ENCODE measurements around the gene TXNRD2.

Gene TXNRD2

DNA sequence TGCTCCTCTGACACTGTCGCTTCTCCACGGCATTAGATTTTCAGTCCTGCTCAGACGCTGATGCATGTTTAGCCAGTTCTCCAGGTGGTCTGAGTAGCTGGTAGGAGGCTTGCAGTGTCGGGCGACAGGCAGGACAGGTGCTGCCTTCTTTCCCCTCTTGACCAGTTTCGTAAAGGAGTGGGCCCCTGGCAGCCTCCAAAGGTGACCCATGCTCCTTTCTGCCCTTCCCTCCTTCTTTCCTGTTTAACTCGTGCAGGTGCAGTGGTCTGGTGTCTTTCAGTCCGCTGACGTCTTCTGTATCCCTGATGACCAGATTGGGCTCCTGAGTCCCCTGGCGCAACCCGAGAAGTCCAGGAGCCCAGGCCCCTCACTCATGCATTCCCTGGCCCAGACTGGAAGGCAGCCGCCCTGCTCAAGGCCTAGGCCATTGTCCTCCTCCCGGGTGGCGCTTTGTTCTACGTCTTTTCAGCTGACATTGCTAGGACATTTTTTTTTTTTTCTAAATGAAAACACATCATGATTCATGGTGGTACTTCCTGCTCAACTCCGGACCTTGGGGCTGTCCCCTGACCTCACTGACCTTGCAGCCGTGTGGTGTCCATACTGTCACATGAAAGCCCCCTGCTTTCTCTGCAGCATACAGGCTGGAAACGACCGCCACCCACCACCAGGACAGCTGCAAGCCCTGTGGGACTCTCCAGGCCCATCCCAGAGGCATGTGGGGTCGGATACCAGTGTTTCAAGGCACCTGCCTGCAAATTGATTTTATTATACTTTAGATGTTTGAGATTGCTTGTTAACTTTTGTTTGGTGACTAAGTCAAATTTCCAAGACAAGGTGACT is 25.5 kb upstream of the TXNRD2 start:
- DNase-seq, result no peak
- ATAC-seq, result no peak

DNA sequence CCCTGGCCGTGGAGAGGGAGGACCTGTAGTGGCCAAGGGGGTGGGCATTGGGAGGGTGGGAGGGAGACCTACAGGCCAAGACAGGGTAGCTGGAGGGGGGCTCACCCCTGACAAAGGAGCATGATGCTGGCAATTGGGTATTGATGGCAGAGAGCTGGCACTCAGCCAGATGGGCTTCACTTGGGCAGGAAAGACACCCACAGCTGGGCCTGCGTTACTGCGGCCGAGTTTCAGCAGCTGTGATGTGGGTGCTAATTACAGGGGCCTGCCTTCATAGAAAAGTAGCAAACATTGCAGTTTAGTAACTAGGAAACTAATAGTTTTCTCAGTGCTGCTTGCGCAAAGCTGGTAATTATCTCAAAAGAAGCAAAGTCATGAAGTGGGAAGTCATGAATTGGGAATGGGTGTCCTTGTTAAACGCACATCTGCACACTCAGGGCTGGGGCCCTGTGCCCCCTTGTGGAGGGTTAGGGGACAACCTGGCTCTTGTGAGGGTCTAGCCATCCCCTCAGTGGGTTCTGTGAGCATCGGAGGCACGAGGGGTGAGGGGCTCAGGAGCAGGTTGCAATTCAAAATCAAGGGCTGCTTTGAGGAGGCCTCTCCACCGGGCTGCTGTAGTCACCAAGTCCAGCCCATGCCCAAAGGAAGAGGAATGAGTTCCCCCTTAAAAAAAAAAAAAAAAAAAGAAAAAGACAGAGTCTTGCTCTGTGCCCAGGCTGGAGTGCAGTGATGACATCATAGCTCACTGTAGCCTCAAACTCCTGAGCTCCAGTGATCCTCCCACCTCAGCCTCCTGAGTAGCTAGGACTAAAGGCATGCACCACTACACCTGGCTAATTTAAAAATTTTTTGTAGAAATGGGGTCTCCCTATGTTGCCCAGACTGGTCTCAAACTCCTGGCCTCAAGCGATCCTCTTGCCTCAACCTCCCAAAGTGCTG is 24.4 kb upstream of the TXNRD2 start:
- ATAC-seq (no peak), DNase-seq (no peak)

DNA sequence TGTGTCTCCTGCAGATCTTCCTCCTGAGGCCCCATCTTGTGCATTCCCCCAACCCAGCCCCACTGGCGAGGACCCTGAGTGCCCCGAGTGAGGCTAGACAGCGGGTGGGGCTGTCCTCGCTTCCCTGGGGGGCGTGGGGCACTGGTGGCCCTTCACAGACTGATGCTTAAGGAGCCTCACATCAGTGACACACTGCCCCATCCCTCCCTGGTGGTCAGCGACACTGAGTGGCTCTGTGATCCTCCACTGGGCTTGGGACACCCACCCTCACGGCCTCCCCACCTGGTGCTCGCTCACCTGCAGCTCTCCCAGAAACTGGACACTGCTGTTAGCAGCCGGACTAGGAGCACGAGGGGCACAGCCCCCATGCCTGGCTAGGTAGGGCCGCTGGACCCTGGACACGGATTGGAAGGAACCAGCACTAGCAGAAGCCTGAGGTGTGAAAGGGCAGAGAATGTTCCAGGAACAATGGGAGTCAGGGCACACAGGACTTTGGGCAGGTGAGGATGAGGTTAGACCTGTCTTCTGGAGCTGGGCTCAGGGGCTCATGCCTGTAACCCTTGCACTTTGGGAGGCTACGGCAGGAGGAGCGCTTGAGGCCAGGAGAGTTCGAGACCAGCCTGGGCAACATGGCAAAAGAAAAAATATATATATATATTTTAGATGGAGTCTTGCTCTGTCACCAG is 23.2 kb upstream of the TXNRD2 start:
- DNase-seq (no peak), ATAC-seq (no peak)

DNA sequence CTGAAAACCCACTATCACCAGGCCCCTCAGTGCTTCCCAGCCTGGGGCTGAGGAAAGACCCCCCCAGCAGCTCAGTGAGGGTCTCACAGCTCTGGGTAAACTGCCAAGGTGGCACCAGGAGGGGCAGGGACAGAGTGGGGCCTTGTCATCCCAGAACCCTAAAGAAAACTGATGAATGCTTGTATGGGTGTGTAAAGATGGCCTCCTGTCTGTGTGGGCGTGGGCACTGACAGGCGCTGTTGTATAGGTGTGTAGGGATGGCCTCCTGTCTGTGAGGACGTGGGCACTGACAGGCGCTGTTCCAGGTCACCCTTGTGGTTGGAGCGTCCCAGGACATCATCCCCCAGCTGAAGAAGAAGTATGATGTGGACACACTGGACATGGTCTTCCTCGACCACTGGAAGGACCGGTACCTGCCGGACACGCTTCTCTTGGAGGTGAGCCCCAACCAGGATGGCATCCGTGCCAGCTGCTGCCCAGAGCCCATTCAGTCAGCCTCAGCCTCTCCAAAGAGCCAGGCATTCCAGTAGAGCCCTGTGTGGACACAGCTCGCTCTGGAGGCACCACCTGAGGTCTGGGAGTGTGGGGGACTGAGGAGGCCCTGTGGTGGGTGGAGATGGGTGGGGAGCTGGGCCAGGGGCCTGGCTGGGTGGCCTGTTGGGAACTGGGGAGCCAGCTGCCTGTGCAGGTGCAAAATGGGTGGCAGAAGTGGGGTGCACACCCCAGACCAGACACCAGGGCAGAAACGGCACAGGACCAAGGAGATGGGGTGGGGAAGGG is 22.4 kb upstream of the TXNRD2 start:
- ATAC-seq (no peak), DNase-seq (no peak)

DNA sequence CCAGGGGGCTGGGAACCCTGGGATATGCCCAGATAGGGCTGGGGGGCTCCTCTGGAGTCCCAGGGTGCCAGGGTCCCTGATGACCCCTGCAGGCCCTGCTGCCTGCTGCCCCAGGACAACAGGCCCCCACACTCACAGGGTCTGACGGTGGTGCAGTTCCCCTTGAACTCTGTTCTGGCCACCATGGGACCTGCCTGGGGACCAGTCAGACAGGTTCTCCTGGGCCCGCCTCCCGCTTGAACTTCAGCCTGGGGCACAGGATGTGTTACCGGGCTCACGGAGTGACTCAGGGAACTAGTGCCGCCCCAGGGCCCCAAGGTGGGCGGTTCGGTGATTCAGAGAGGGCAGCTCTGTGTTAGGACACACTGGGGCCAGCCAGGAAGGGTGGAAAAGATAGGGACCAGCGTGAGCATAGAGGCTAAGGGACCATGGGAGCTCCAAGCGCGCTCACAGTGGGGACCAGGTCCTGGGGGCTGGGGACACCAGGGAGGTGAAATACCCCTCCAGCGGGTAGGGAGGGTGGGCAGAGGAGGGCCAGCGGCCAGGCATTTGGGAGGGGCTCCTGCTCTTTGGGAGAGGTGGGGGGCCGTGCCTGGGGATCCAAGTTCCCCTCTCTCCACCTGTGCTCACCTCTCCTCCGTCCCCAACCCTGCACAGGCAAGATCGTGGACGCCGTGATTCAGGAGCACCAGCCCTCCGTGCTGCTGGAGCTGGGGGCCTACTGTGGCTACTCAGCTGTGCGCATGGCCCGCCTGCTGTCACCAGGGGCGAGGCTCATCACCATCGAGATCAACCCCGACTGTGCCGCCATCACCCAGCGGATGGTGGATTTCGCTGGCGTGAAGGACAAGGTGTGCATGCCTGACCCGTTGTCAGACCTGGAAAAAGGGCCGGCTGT is 21.5 kb upstream of the TXNRD2 start:
- ATAC-seq (peak; percentile 45), DNase-seq (peak; percentile 45)

DNA sequence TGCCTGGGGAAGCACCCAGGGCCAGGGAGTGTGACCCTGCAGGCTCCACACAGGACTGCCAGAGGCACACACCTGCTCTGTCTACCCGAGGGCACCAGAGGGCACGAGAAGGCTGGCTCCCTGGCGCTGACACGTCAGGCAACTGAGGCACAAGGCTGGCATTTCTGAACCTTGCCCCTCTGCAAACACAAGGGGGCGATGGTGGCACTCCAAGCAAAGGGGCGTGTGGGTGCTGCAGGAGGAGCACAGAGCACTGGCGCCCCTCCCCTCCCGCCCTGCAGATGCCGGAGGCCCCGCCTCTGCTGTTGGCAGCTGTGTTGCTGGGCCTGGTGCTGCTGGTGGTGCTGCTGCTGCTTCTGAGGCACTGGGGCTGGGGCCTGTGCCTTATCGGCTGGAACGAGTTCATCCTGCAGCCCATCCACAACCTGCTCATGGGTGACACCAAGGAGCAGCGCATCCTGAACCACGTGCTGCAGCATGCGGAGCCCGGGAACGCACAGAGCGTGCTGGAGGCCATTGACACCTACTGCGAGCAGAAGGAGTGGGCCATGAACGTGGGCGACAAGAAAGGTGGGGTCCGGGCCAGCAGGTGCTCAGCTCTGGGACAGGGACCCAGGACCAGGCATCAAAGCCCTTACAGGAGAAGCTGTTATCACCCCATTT is 20.8 kb upstream of the TXNRD2 start:
- ATAC-seq, result peak; percentile 59
- DNase-seq, result peak; percentile 75

DNA sequence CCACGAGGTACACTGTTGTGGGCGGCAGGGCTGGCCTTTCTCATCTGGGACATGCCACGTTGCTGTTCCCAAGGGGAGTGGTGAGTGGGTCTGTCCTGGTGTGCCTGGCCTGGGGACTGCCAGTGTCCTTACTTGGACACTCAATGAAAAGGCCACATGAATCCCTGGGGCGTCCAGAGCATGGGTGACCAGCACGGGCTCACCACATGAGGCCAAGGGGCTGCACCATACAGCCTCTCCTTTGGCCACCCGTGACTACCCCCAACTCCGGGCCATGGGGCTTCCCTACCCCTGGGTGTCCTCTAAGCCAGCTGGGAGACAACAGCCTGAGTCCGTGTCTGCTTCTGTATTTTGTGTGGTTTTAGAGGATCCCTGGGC is 20.2 kb upstream of the TXNRD2 start:
- DNase-seq, result no peak

DNA sequence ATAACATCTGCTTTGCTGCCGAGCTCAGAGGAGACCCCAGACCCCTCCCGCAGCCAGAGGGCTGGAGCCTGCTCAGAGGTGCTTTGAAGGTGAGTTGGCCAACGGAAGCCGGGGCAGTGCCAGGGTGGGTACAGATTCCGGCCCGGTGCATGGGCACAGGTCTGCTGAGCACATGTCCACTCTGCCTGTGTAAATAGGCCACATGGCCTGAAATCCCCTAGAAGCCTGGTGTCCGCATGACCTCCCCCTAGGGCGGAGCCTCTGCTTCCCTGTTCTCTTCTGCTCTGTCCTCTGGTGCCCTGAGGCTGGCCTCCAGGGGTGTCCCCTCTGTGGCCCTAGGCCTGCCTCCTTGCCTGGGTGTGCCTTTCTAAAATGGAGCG is 19.6 kb upstream of the TXNRD2 start:
- DNase-seq, result no peak

More for the DNA sequence above, 20.2 kb upstream of the TXNRD2 start:
- ATAC-seq, result no peak

DNA sequence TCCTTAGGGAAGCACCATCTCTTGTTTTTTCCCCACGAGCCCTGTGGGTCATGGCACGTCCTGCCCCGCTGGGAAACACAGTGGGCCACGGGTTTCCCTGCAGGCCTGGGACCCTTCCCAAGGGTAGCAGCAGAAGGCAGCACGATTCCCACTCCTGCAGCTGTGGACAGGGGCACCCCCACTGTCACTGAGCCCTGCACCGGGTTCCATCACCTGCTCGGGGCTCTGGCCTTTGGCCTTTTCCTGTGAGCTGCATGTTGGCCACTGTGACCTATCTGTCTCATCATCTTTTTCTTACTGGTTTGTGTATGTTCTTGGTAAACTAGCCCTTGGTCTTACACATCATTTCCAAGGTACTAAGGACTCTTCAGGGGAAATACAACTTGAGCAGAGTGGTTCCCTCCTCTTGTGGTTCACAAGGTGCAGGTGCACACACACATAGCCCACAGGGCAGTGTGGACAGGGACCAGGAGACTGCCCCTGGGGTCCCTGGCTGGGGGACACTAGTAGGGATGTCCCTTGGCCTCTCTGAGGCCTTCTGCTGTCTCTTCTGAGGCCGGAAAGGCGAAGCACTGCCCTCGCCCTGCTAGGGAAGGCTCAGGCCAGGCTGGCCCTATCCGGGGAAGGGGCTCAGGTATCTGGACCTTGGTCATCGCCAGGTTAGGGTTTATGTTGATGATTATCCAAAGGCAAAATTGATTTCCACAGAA is 19.0 kb upstream of the TXNRD2 start:
- DNase-seq, result no peak
- ATAC-seq, result no peak

More for the DNA sequence above, 19.6 kb upstream of the TXNRD2 start:
- no peak for ATAC-seq

DNA sequence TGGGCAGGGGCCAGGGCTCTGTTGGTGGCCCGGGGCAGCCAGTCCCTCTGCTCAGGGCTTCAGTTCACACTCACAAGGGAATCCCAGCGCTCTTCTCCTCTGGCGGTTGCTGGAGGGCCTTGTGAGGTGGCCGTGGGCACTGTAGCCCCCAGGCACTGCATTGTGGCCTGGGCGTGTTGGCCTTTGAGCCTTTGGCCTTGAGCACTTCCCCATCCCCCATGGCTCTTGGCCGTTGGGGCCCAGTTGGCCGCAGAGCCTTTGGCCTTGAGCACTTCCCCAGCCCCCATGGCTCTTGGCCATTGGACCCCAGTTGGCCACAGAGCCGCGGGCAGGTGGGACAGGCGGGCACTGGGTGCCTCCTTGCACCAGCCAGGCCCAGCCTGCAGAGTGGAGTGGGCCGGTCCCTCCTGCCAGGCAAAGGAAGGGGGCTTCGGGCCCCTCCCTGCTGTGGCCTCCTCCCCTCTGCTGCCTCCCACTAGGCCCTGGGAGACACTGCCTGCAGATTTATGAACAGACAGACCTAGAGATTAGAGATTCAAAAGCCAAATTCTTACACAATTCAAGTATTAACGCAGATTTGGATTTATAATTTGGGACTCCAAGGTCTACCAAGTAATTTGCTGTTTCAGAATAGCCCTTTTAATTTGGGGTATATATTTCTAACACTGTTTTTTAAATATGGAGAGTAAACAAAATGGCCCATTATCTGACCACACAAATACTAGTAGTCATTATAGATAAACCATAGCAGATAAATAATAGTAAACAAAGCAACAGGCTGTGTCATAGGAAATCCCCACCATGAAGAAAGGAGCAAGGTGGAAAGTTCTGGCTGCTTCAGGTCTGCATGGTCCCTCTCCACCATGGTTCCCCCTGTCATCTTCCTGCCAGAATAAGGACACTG is 18.2 kb upstream of the TXNRD2 start:
- no peak for DNase-seq
- ATAC-seq, result no peak

DNA sequence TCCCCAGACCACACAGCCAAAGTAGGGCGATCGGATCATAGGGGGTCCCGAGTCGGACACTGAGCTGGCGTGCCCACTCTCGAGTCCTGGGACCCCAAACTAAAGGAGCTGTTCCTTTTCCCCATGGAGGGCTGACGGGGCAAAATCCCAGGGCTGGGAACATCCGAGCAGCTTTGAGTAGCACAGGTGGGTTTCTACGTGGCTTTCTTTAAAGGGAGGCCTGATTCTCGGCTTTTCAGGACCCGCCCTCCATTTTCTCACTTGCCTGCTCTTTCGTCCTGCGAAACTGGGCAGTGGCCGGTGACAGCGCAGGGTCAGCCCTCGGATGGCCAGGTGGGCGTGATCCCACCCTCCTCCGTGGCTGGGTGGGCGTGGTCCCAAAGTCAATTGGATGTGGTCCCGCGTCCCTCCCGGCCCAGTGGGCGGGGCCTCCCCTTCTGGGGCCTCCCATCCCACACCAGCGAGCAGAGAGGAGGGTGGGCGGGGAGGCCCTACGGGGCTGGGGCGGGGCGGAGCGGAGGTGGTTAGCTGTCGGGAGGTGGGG is 17.5 kb upstream of the TXNRD2 start:
- ATAC-seq (no peak), DNase-seq (no peak)

DNA sequence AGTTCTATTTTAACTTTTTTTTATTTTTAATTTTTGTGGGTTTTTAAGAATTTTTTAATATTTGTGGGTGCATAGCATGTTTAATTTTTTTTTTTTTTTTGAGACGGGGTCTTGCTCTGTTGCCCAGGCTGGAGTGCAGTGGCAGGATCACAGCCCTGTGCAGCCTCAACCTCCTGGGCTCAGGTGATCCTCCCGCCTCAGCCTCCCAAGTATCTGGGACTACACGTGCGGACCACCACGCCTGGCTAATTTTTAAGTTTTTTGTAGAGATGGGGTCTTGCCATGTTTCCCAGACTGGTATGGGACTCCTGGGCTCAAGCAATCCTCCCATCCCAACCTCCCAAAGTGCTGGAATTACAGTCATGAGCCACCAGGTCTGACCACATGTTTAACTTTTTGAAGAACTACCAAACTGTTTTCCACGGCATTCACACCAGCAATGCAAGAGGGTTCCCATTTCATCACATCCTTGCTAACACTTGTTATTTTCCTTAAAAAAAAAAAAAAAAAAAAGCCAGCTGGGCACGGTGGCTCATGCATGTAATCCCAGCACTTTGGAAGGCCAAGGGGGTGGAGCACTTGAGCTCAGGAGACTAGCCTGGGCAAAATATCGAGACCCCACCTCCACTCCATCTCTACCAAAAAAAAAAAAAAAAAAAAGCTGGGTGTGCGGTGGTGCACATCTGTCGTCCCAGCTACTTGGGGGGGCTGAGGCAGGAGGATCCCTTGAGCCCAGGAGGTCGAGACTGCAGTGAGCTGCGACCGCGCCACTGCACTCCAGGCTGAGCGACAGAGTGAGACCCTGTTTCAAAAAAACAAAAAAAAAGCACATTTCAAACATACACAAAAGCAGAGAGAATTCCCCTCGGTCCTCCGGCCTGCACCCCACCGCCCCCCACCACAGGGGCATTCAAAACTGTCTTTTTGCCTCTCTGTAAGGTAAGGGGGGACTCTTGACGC is 16.7 kb upstream of the TXNRD2 start:
- DNase-seq, result no peak

DNA sequence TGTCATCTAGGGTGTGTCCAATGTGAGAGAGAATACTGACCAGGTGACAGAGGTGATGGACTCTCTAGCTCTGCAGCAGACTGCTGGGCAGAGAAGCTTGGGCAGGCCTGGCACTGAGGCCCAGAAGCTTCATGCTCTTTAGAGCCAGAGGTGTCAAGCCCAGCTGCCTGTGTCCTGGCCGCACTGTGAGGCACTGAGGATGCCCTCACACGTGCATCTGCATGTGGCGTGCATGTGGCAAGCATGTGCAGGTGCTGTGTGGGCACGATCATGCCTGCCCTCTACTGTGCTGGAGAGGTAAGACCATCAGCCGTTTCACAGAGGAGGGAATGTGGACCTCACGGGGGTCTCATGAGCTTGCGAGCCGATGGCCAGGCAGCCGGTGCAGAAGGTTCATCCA is 15.8 kb upstream of the TXNRD2 start:
- DNase-seq (no peak), ATAC-seq (no peak)

More for the DNA sequence above, 16.7 kb upstream of the TXNRD2 start:
- no peak for ATAC-seq

DNA sequence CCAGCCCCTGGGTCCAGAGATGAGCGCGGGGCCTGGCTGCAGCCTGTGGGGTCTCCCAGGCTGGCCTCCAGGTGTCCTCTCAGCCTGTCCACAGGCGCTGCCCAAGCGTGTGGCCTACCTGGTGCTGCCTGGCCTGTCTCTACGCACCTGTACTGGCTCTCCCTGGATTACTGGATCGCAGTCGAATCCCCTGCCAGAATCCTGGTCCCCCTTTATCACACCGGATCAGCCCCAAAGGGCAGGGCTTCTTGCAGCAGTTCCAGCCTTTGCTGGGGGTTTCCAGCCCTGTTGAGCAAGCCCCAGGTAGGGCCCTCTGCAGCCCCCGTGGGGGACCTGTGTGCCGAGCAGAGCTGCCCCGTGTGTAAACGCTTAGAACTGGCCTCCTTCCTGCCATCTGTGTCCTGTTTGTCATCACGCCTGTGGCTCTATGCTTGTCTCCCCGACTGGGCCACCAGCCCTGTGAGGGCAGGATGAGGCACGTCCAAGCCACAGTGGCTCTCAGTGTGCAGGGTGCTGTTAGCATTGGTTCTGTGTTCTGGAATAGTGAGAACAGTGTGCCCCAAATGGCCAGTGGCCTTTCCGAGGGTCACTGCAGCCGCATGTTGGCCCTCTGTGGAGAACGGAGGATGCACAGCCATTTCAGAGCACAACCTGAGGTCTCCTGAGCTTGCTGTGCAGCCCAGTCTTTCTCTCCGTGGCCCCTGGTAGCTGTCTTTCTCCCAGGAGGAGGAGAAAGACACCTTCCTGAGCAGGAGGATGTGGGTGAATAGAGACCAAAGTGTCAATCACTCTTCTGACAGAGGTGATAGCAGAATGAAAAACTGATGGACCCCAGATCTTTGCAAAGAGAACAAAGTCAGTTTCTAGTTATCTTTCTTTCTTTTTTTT is 13.9 kb upstream of the TXNRD2 start:
- no peak for ATAC-seq
- DNase-seq, result no peak

DNA sequence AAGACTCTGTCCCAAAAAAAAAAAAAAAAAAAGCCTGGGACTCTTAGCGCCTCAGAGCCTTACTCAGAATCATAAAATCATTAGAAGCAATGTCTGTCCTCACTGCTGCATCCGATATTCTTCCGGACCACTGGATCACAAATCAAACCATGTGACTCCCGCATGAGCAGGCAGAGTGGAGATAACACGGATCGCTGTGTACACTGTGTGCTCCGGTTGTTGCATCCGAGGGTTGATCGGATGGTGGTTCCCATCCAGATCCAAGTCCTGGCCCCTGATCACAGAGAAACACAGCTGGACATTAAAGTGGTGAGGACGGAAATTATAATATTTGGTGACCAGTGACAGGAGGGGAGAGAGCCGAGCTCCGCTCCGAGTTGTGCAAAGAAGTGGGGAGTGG is 9.7 kb upstream of the TXNRD2 start:
- DNase-seq, result no peak
- no peak for ATAC-seq
